Trophoblast cell (in vitro differentiated cells and primary cell): ENCODE data around the gene TMED5.

Experiments
- DNase-seq, 2 donors: peaks; one replicate each; pipeline ENCODE4 v3.0.0-alpha.2; 2016
- H2AFZ ChIP-seq: 2 replicates; pipeline ENCODE4 v1.6.1; 2013; ENCODE audit warnings: low read length, moderate library complexity, mild to moderate bottlenecking; ENCODE audit not compliant: insufficient read depth, poor library complexity
- H2AK5ac ChIP-seq: 2 replicates; pipeline ENCODE4 v1.6.1; 2013; ENCODE audit warnings: mild to moderate bottlenecking, low read length
- H2BK120ac ChIP-seq: 2 replicates; pipeline ENCODE4 v1.6.1; 2013; ENCODE audit warnings: low read length, mild to moderate bottlenecking, moderate library complexity; ENCODE audit not compliant: insufficient read depth, poor library complexity
- H2BK12ac ChIP-seq: 2 replicates; pipeline ENCODE4 v1.6.1; 2013; ENCODE audit warnings: mild to moderate bottlenecking, low read length, moderate library complexity
- H2BK5ac ChIP-seq: 2 replicates; pipeline ENCODE4 v1.6.1; 2013; ENCODE audit warnings: low read length, low read depth, moderate library complexity, mild to moderate bottlenecking; ENCODE audit not compliant: poor library complexity
- H3K14ac ChIP-seq: 2 replicates; pipeline ENCODE4 v1.6.1; 2013; ENCODE audit warnings: mild to moderate bottlenecking, low read length
- H3K18ac ChIP-seq: 2 replicates; pipeline ENCODE4 v1.6.1; 2013; ENCODE audit warnings: mild to moderate bottlenecking, low read length
- H3K23ac ChIP-seq: 2 replicates; pipeline ENCODE4 v1.6.1; 2013; ENCODE audit warnings: low read length
- H3K27ac ChIP-seq: 2 replicates; pipeline ENCODE4 v1.5.1; 2013; ENCODE audit warnings: low read depth, mild to moderate bottlenecking, inconsistent platforms, low read length, moderate library complexity
- H3K27me3 ChIP-seq: 2 replicates; pipeline ENCODE4 v1.6.1; 2013; ENCODE audit warnings: inconsistent platforms, mild to moderate bottlenecking, low read length, moderate library complexity; ENCODE audit not compliant: insufficient read depth
- H3K36me3 ChIP-seq, 2 experiments: 1 replicate in 1 of 2; 2 replicates in 1 of 2; pipeline ENCODE4 v1.6.1; 2013; ENCODE audit warnings: low read length in 2 of 2, mild to moderate bottlenecking in 2 of 2, moderate library complexity in 1 of 2; ENCODE audit not compliant: insufficient read depth in 2 of 2, control insufficient read depth in 1 of 2
- H3K4ac ChIP-seq: 2 replicates; pipeline ENCODE4 v1.6.1; 2013; ENCODE audit warnings: low read depth, mild to moderate bottlenecking, low read length, moderate library complexity
- H3K4me1 ChIP-seq, 2 experiments: 1 replicate in 1 of 2; 2 replicates in 1 of 2; pipeline ENCODE4 v1.6.1; 2013; ENCODE audit warnings: low read length in 2 of 2, mild to moderate bottlenecking in 2 of 2, moderate library complexity in 1 of 2; ENCODE audit not compliant: insufficient read depth in 2 of 2, control insufficient read depth in 1 of 2
- H3K4me2 ChIP-seq: 2 replicates; pipeline ENCODE4 v1.6.1; 2013; ENCODE audit warnings: inconsistent platforms, mild to moderate bottlenecking, low read length, moderate library complexity
- H3K4me3 ChIP-seq: 2 replicates; pipeline ENCODE4 v1.5.1; 2013; ENCODE audit warnings: mild to moderate bottlenecking, low read depth, low read length, inconsistent platforms
- H3K79me1 ChIP-seq: one replicate; pipeline ENCODE4 v1.6.1; 2013; ENCODE audit warnings: low read length
- H3K79me2 ChIP-seq: 2 replicates; pipeline ENCODE4 v1.6.1; 2013; ENCODE audit warnings: low read length, mild to moderate bottlenecking; ENCODE audit not compliant: control insufficient read depth, insufficient read depth, poor library complexity
- H3K9ac ChIP-seq: 2 replicates; pipeline ENCODE4 v1.6.1; 2013; ENCODE audit warnings: mild to moderate bottlenecking, low read length
- H3K9me3 ChIP-seq: 2 replicates; pipeline ENCODE4 v1.6.1; 2013; ENCODE audit warnings: low read depth, mild to moderate bottlenecking, control low read depth, inconsistent platforms, low read length; ENCODE audit not compliant: insufficient read depth
- H4K12ac ChIP-seq: 2 replicates; pipeline ENCODE4 v1.6.1; 2013; ENCODE audit warnings: low read depth, mild to moderate bottlenecking, low read length, moderate library complexity
- H4K8ac ChIP-seq: 2 replicates; pipeline ENCODE4 v1.6.1; 2013; ENCODE audit warnings: low read depth, mild to moderate bottlenecking, low read length, moderate library complexity
- H4K91ac ChIP-seq: one replicate; pipeline ENCODE4 v1.6.1; 2013; ENCODE audit warnings: low read depth, mild to moderate bottlenecking, low read length, moderate library complexity
- WGBS: extraction: QIAGEN DNeasy Blood & Tissue Kit; methylation state at CpG from one replicate; pipeline ENCODE4 v1.1.7; 2013; ENCODE audit warnings: missing lambda C conversion rate; ENCODE audit not compliant: insufficient read length, insufficient coverage; ENCODE audit errors: extremely low coverage; 5-methylcytosine and 5-hydroxymethylcytosine counted together

The TMED5 gene

DNA sequence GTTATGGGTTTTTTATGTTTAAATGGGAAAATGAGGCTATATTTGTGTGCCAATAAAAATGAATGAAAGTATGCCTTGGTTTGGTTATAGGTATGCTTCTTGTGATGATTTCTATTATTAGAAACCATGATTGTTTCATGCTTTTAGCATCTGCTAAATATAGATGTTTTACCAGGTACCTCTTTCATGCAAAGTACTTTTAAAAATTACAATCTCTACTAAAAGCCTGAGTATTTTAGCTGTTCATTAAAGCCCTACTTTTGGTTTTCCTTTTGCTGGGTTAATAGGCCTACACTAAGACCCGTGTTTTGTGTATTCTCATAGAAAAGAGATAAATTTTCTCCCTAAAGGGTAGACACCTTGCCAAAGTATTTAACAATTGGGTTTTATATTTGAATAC, 69.1 kb downstream of the TMED5 start:
- H2BK12ac ChIP-seq, result no peak overlapping the region

GRCh38 chr1:93109578-93109977, 70.6 kb downstream of the TMED5 start:
- Histone ChIP-seq H3K9me3 (no peaks in the 10 kb centered on the region), H3K4ac (peak overlapping the region; percentile 14), H3K18ac (no peak overlapping the region), H2BK120ac (no peak overlapping the region), H2AK5ac (no peak overlapping the region), H3K4me1 (no peaks in the 10 kb centered on the region), H3K79me2 (peaks cover 1% of the 10 kb centered on the region), H3K36me3 (peaks cover 2 to 11% of the 10 kb centered on the region in 2 experiments), H3K23ac (no peak overlapping the region), H3K4me2 (no peak overlapping the region), H4K91ac (no peak overlapping the region), H2AFZ (no peak overlapping the region), H3K27ac (no peak overlapping the region), H4K12ac (no peak overlapping the region), H3K9ac (no peak overlapping the region), H3K4me3 (no peak overlapping the region), H3K14ac (no peak overlapping the region), H3K27me3 (no peaks in the 10 kb centered on the region), H2BK12ac (no peak overlapping the region), H2BK5ac (no peak overlapping the region), H3K79me1 (no peaks in the 10 kb centered on the region), H4K8ac (no peak overlapping the region)
- WGBS, result no CpG with 5 or more reads among the region's 2 CpGs
- DNase-seq, result no peak

More for the DNA sequence above, 69.1 kb downstream of the TMED5 start:
- H3K79me2 ChIP-seq, result peaks cover 1% of the 10 kb centered on the region
- H2AFZ ChIP-seq, result no peak overlapping the region
- peaks cover 6 to 9% of the 10 kb centered on the region in 2 experiments for H3K36me3 ChIP-seq
- H3K4me1 ChIP-seq, result no peaks in the 10 kb centered on the region
- no peak overlapping the region for H3K4me2 ChIP-seq
- H4K91ac ChIP-seq, result no peak overlapping the region
- H3K14ac ChIP-seq, result no peak overlapping the region
- no peak overlapping the region for H3K23ac ChIP-seq
- H3K4ac ChIP-seq, result no peak overlapping the region
- H2BK5ac ChIP-seq, result no peak overlapping the region
- H3K79me1 ChIP-seq, result no peaks in the 10 kb centered on the region
- no peak overlapping the region for H2BK120ac ChIP-seq
- no peak overlapping the region for H2AK5ac ChIP-seq
- H4K12ac ChIP-seq, result no peak overlapping the region
- no peaks in the 10 kb centered on the region for H3K27me3 ChIP-seq
- H3K27ac ChIP-seq, result no peak overlapping the region
- H3K4me3 ChIP-seq, result no peak overlapping the region
- DNase-seq, result no peak
- no peak overlapping the region for H4K8ac ChIP-seq
- no peak overlapping the region for H3K9ac ChIP-seq
- H3K9me3 ChIP-seq, result no peaks in the 10 kb centered on the region
- no peak overlapping the region for H3K18ac ChIP-seq
- no CpG with 5 or more reads among the region's 1 CpG for WGBS

- Histone ChIP-seq H3K4ac (no peak overlapping the region), H2AK5ac (no peak overlapping the region), H3K27ac (no peak overlapping the region), H3K18ac (no peak overlapping the region), H2BK5ac (no peak overlapping the region), H3K36me3 (peaks cover 3 to 14% of the 10 kb centered on the region in 2 experiments), H2BK12ac (no peak overlapping the region), H4K91ac (no peak overlapping the region), H3K79me2 (peaks cover 1% of the 10 kb centered on the region), H3K23ac (no peak overlapping the region), H4K12ac (no peak overlapping the region), H3K14ac (no peak overlapping the region), H3K9me3 (no peaks in the 10 kb centered on the region), H2BK120ac (no peak overlapping the region), H3K27me3 (no peaks in the 10 kb centered on the region), H4K8ac (no peak overlapping the region), H3K4me3 (no peak overlapping the region), H2AFZ (no peak overlapping the region), H3K9ac (no peak overlapping the region), H3K4me2 (no peak overlapping the region), H3K79me1 (no peaks in the 10 kb centered on the region), H3K4me1 (no peaks in the 10 kb centered on the region)
- WGBS, result no CpG with 5 or more reads among the region's 2 CpGs
- DNase-seq, result no peak
These were observed 71.9 kb downstream of the TMED5 start for GRCh38 chr1:93108335-93108734.

DNA sequence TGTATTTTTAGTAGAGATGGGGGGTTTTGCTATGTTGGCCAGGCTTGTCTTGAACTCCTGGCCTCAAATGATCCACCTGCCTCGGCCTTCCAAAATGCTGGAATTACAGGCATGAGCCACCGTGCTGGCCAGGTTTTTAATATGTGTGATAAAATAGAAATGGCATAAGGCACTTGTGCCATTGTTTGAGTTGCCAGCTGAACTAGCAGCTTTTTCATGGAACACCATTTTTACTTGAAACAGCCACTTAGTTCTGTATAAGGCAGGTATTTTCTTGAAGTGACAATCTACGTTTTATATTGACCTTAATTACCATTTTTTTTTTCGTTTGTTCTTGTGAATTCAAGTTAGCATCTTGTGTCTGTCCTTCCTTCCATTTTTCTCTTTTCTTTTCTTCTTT, 72.8 kb downstream of the TMED5 start:
- H3K4ac ChIP-seq, result no peak overlapping the region
- no peak overlapping the region for H4K91ac ChIP-seq
- no peak overlapping the region for H2BK12ac ChIP-seq
- no peak overlapping the region for H3K4me3 ChIP-seq
- no peak overlapping the region for H4K8ac ChIP-seq
- H3K23ac ChIP-seq, result no peak overlapping the region
- H3K14ac ChIP-seq, result no peak overlapping the region
- no peak overlapping the region for H3K27ac ChIP-seq
- no peak overlapping the region for H2BK5ac ChIP-seq
- no peaks in the 10 kb centered on the region for H3K79me2 ChIP-seq
- no peak overlapping the region for H4K12ac ChIP-seq
- H3K9ac ChIP-seq, result no peak overlapping the region
- no CpG with 5 or more reads among the region's 4 CpGs for WGBS
- H3K36me3 ChIP-seq, result peaks cover 2 to 8% of the 10 kb centered on the region in 2 experiments
- no peaks in the 10 kb centered on the region for H3K79me1 ChIP-seq
- no peaks in the 10 kb centered on the region for H3K4me1 ChIP-seq
- H2AK5ac ChIP-seq, result no peak overlapping the region
- H3K18ac ChIP-seq, result no peak overlapping the region
- no peak overlapping the region for H2AFZ ChIP-seq
- no peak overlapping the region for H3K4me2 ChIP-seq
- no peaks in the 10 kb centered on the region for H3K9me3 ChIP-seq
- DNase-seq, result no peak
- no peaks in the 10 kb centered on the region for H3K27me3 ChIP-seq
- H2BK120ac ChIP-seq, result no peak overlapping the region
